HG02588 (cell line): ENCODE data around the gene MYO1D.

Source experiments
- ATAC-seq: cut with Tn5 transposase; IDR thresholded peaks from one replicate; pipeline ENCODE4 v1.9.1; 2021; ENCODE audit warnings: mild to moderate bottlenecking, moderate library complexity; ENCODE audit not compliant: unreplicated experiment

MYO1D gene

GRCh38 chr17:32493976-32494513 lies 382.9 kb downstream of the MYO1D start:
- ATAC-seq = no peak

GRCh38 chr17:32493571-32493970 lies 383.4 kb downstream of the MYO1D start:
- no peak for ATAC-seq

GRCh38 chr17:32492648-32493289 lies 384.2 kb downstream of the MYO1D start:
- no peak for ATAC-seq

GRCh38 chr17:32492264-32492589 lies 384.7 kb downstream of the MYO1D start:
- ATAC-seq = no peak

DNA sequence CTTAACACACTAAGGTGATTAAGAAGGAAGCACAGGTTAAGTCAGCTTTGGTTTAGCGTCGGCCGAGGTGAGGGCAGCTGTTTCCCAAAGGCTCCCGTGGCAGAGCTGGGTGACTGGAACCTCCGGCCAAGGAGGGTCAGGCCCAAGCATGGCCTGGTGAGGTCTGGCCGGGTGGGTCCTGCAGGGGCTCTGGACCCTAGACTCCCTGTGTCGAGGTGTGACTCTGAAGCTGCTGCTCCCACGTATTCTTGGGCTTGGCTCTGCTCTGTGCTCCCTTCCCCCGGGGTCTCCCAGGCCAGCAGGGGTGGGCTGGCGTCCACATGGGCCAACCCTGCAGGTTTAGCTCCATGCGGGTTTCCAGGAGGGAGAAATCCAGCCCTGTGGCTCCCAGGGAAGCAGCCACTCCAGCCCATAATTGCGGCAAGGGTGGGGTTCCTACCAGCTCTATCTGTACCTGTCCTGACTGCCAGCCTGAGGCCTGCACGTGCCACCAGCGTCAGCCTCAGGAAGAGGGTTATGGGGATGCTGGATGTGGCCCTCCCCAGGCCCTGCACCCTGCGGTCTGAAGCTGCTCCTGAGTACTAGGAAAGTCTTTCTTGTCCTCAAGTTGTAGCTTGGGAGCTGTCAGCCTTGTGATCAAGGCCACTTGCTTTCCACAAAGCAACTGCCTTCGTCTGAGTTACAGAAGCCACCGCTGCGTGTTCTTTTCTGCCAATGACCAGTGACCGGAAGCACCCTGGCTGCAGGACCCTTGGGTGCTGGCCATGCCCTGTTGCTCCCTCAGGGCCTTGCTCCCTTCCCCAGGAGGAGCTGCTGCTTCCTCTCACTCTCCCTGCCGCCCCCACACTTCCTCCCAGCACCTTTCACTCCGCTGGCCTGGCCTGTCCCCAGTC lies 385.3 kb downstream of the MYO1D start:
- no peak for ATAC-seq

GRCh38 chr17:32490101-32490482 lies 386.8 kb downstream of the MYO1D start:
- ATAC-seq = no peak

GRCh38 chr17:32489320-32490100 lies 387.4 kb downstream of the MYO1D start:
- ATAC-seq = no peak

GRCh38 chr17:32488604-32489180 lies 388.2 kb downstream of the MYO1D start:
- ATAC-seq = no peak

DNA sequence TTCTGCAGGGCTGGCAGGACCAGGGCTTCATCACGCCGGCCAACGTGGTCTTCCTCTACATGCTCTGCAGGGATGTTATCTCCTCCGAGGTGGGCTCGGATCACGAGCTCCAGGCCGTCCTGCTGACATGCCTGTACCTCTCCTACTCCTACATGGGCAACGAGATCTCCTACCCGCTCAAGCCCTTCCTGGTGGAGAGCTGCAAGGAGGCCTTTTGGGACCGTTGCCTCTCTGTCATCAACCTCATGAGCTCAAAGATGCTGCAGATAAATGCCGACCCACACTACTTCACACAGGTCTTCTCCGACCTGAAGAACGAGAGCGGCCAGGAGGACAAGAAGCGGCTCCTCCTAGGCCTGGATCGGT lies 388.8 kb downstream of the MYO1D start:
- ATAC-seq = no peak

- no peak for ATAC-seq
Observed at GRCh38 chr17:32487473-32488176, 389.3 kb downstream of the MYO1D start.

- peak; percentile 46 for ATAC-seq
Observed at GRCh38 chr17:32486701-32487472, 390.0 kb downstream of the MYO1D start, which contains the start of gene CDK5R1. CDK5R1 (plus strand) TSS chr17:32486993; CDS start chr17:32487621, 628 bp downstream.

- ATAC-seq = peak; percentile 46
Observed at GRCh38 chr17:32486111-32486700, 390.7 kb downstream of the MYO1D start.

DNA sequence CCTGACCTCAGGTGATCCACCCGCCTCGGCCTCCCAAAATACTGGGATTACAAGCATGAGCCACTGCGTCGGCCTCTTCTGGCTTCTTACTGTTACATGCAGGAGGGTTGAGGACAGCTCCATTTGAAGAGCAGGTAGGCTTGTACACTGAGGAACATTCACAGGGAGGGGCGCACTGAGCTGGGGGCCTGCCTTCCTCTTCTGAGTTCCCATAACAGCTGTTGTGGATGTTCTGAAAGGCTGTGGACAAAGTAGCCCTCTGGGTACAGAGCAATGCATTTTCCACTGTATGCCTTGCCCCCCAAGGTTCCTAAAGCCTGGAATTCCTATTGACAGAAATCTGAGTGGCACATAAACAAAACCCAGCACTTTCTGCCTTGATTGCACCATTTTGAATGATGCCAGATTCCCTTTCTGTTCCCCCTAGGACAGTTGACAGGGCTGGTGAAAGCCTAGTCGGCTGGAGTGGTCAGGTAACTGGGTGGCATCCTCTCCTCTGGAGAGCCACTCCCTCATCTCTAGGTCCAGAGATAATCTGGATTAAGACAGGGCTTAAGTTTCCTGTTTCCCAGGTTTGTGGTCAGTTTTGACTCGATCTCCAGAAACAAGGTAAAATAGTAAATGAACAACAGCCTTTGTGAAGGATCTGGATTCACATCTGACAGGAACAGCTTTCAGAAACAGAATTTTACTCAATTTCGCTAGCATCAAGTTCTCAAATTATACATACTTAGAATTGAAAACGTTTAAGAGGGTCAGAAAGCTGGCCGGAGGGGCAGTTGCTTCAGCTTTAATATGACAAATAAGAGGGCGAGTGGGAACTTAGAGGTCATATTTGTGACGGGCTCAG lies 391.4 kb downstream of the MYO1D start:
- no peak for ATAC-seq

DNA sequence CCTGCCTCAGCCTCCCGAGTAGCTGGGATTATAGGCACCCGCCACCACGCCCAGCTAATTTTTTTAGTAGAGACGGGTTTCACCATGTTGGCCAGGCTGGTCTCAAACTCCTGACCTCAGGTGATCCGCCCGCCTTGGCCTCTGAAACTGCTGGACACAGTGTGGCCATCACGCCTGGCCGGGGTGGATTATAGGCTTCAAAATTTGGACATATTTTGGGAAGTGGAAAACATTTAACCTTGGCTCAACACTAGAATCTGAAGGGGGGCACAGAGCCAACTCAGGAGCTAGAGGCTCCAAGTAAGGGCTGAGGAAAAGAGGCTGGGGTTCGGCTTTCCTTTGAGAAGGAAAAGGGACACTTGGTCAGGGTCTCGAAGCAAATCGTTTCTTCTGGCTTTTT lies 392.3 kb downstream of the MYO1D start:
- no peak for ATAC-seq

DNA sequence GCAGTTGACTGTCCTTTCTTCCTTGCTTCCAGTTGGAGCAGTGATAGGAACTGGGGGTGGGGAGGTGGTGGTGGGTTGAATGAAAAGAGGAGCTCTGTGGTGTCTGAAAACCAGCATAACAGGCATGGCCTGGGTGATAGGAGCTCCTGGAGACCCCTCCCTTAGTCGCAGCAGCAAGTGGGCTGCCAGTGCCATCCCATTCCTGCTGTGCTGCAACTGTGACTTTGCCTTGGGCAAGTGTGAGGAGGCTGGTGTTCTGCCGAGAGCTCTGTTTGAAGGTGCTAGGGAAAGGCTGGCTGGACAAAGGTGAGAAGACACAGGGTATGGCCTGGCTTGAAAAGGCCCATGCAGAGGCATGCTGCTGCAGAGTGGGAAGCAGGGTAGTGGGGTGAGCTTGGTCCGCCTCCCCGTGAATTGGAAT lies 392.9 kb downstream of the MYO1D start:
- ATAC-seq = no peak

DNA sequence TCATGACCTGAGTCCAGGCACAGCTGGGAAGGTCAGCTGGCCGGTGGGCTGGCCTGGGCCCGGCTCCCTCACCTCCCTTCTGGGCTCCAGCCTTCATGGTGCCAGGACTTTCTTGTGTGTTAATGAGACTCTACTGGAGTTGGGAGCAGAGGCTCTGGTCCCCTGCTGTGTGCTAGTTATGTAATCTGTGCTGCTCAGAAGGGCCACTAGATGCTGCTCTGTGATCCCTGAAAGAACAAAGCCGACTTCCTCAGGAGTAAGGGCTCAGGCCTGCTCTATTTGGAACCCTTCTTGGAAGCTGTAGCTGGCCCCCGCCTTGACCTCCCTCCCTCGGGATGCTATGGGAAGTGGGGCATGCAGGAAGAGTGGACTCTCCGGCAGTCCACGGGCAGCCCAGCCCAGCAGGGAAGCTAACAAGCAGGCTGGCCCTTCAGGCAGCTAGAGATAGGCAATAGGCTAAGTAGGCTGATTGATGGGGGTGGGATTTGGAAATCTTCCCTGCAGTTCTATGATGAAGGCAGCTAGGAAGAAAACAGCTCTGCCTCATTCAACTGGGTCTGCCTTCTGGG lies 393.4 kb downstream of the MYO1D start:
- ATAC-seq = no peak

- no peak for ATAC-seq
Observed at GRCh38 chr17:32482568-32483320, 394.2 kb downstream of the MYO1D start.
